PFSK-1 (cell line): ENCODE data around the gene DOHH.

Source experiments
- FOXP2 ChIP-seq: optimal IDR thresholded peaks from 2 replicates; pipeline ENCODE3; 2011; ENCODE audit warnings: borderline replicate concordance, control low read depth, inconsistent platforms; ENCODE audit not compliant: insufficient read depth; ENCODE audit errors: extremely low read length, extremely low read depth
- POLR2AphosphoS5 ChIP-seq: IDR thresholded peaks from 2 replicates; pipeline ENCODE4 v1.6.1; 2012; ENCODE audit warnings: low read depth, mild to moderate bottlenecking, control low read depth, low read length, moderate library complexity
- REST ChIP-seq, 2 experiments: IDR thresholded peaks; 2 replicates each; pipeline versions ENCODE4 v1.6.1 to v1.8.0; 2011 to 2012; ENCODE audit warnings: low read depth in 2 of 2, low read length in 2 of 2, control low read depth in 1 of 2, inconsistent platforms in 1 of 2, mild to moderate bottlenecking in 1 of 2, moderate library complexity in 1 of 2; ENCODE audit not compliant: insufficient read depth in 1 of 2
- SIN3A ChIP-seq: IDR thresholded peaks from 2 replicates; pipeline ENCODE4 v1.6.1; 2012; ENCODE audit warnings: mild to moderate bottlenecking, low read length, moderate library complexity, borderline replicate concordance; ENCODE audit not compliant: insufficient read depth
- TAF1 ChIP-seq: IDR thresholded peaks from 2 replicates; pipeline ENCODE4 v1.6.1; 2012; ENCODE audit warnings: low read length, control low read depth, borderline replicate concordance; ENCODE audit not compliant: insufficient read depth

The DOHH gene

DNA sequence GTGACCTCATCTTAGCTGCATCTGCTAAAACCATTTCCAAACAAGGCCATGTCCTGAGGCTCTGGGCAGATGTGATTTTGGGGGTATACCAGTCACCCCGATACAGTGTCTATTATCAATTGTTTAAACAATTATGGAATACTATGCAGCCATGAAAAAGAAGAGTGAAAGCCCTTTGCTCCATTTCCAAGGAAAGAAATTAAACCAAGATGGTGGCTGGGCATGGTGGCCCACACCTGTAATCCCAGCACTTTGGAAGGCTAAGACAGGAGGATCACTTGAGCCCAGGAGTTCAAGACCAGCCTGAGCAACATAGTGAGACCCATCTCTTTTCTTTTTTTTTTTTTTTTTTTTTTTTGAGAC, 39.3 kb upstream of the DOHH start:
- no peak for TF ChIP-seq FOXP2
- no peak for TF ChIP-seq POLR2AphosphoS5
- no peak for TF ChIP-seq REST (IDR thresholded peaks at IDR 0.05; ENCODE audit: insufficient read depth in 1 of 2, low read depth in 2 of 2, low read length in 2 of 2)
- TF ChIP-seq TAF1 = no peak
- TF ChIP-seq SIN3A = no peak

GRCh38 chr19:3538965-3539755, 38.7 kb upstream of the DOHH start, which contains the start of gene TEKTIP1:
TEKTIP1 (plus strand) TSS chr19:3539174; CDS start chr19:3539178, 4 bp downstream.
- no peak; the same call in 1 of the 2 replicates for TF ChIP-seq POLR2AphosphoS5
- TF ChIP-seq SIN3A = no peak

DNA sequence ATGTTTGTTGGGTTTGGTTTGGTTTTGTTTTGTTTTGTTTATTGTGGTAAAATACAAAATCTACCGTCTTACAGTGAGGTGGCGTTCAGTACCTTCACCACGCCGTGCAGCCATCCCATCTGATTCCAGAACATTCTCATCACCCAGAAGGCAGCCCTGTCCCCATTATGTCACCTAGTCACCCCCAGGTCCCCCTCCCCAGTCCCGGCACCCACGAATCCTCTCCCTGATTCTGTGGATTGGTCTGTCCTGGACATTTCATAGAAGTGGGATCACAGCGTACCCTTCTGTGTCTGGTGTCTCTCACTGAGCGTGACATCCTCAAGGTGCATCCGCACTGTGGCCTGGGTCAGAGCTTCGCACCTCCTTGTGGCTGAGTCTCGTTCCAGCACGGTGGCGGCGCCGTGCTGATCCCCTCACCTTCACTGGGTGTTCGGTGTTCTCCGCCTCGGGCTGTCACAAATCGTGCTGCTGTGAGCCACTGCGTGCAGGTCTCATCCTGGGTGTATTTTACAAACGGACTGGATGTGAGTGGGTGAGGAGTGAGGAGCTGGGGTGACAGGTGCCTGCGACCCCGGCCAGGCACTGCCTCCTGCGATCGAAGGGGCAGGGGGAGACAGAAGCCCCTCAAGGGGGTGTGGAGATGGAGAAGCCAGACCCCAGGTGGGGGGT, 37.9 kb upstream of the DOHH start:
- TF ChIP-seq POLR2AphosphoS5 (peak; percentile 32; the same call in 1 of the 2 replicates), SIN3A (no peak), TAF1 (no peak)

DNA sequence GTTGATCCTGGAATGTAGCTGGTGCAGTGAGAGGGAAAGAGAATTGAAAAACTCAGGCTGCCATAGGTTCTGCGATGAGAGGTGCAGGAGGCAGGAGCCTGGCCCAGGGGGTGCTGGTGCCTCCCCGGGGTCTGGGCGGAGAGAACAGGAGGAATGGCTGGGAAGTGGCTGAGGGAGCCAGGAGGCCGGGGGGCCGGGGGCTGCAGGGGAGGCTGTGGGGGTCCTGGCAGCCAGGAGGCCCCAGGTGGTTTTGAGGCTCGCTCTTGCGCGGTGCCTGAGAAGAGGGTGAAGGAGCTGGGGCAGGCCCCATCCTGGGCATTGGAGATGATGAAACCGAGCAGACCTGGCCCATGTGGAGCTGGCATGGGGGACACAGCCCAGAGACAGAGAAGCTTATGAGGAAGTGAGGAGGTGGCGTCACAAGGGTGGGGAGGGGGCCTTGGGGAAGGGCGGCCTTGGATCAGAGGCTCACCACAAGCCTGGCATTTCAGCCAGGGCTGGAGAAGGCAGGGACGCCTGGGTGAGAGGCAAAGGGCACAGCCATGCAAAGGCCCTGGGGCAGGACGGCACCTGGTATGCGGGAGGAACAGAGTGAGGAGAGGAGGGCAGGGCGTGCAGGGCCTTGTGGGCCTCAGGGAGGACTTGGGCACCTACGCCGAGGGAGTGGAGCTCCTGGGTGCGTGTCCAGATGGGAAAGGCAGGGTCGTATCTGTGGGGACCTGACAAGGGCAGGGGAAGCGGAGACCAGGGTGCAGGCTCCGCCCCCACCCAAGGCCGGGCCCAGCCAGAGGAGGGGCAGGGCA, 37.2 kb upstream of the DOHH start:
- TF ChIP-seq REST (IDR thresholded peaks at IDR 0.05; ENCODE audit: insufficient read depth in 1 of 2, low read depth in 2 of 2, low read length in 2 of 2) (no peak), FOXP2 (no peak), SIN3A (no peak), TAF1 (no peak), POLR2AphosphoS5 (no peak; the same call in 1 of the 2 replicates)

DNA sequence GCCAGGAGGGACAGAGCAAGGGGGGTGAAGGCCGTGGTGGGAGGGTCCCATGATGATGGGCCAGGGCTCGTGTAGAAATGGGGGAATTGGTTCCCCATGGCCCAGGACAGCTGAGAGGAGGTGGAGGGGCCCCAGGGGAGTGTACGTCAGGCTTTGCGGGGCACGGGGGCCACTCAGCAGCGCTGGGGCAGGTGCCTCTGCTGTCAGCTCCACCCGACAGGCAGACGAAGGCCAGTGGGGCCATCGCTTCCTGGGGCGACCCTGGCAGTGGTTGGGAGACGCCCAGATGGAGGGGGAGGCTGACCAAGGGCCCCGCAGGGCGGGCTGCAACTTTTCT, 36.6 kb upstream of the DOHH start:
- TF ChIP-seq TAF1 = no peak
- TF ChIP-seq FOXP2 = no peak
- no peak; the same call in 1 of the 2 replicates for TF ChIP-seq POLR2AphosphoS5
- no peak for TF ChIP-seq REST (IDR thresholded peaks at IDR 0.05; ENCODE audit: insufficient read depth in 1 of 2, low read depth in 2 of 2, low read length in 2 of 2)
- no peak for TF ChIP-seq SIN3A
